Measurements from ENCODE around the gene VPREB3.

DNA sequence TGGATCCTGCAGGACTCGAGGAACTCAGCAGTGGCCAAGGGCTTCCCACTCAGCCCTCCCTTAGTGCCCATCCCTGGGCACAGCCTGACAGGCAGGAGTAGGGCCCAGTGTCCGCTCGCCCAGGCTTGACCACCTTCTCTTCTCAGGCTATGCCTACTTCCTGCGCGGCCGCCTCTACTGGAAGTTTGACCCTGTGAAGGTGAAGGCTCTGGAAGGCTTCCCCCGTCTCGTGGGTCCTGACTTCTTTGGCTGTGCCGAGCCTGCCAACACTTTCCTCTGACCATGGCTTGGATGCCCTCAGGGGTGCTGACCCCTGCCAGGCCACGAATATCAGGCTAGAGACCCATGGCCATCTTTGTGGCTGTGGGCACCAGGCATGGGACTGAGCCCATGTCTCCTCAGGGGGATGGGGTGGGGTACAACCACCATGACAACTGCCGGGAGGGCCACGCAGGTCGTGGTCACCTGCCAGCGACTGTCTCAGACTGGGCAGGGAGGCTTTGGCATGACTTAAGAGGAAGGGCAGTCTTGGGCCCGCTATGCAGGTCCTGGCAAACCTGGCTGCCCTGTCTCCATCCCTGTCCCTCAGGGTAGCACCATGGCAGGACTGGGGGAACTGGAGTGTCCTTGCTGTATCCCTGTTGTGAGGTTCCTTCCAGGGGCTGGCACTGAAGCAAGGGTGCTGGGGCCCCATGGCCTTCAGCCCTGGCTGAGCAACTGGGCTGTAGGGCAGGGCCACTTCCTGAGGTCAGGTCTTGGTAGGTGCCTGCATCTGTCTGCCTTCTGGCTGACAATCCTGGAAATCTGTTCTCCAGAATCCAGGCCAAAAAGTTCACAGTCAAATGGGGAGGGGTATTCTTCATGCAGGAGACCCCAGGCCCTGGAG, 29.3 kb upstream of the VPREB3 start:
- TF ChIP-seq, protein P1, sequence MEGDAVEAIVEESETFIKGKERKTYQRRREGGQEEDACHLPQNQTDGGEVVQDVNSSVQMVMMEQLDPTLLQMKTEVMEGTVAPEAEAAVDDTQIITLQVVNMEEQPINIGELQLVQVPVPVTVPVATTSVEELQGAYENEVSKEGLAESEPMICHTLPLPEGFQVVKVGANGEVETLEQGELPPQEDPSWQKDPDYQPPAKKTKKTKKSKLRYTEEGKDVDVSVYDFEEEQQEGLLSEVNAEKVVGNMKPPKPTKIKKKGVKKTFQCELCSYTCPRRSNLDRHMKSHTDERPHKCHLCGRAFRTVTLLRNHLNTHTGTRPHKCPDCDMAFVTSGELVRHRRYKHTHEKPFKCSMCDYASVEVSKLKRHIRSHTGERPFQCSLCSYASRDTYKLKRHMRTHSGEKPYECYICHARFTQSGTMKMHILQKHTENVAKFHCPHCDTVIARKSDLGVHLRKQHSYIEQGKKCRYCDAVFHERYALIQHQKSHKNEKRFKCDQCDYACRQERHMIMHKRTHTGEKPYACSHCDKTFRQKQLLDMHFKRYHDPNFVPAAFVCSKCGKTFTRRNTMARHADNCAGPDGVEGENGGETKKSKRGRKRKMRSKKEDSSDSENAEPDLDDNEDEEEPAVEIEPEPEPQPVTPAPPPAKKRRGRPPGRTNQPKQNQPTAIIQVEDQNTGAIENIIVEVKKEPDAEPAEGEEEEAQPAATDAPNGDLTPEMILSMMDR (IDR thresholded peaks at IDR 0.05; ENCODE audit: low read depth, low read length) = no peak
- no peak for TF ChIP-seq EZH2phosphoT487 (IDR thresholded peaks at IDR 0.05; ENCODE audit: low read depth)
